HEK293 (cell line): ENCODE measurements around the gene CLDN14.

Experiments used
- ZNF701 ChIP-seq: fragments of 450-650 bp; formaldehyde crosslinking; IDR thresholded peaks from 2 replicates; pipeline ENCODE4 v1.5.1; 2016; ENCODE audit warnings: missing biosample characterization, missing genetic modification characterization
- TF ChIP-seq, protein P1 (sequence below): fragments of 450-650 bp; formaldehyde crosslinking; IDR thresholded peaks from 2 replicates; pipeline ENCODE4 v1.5.1; 2016; ENCODE audit warnings: missing biosample characterization, missing genetic modification characterization

DNA sequence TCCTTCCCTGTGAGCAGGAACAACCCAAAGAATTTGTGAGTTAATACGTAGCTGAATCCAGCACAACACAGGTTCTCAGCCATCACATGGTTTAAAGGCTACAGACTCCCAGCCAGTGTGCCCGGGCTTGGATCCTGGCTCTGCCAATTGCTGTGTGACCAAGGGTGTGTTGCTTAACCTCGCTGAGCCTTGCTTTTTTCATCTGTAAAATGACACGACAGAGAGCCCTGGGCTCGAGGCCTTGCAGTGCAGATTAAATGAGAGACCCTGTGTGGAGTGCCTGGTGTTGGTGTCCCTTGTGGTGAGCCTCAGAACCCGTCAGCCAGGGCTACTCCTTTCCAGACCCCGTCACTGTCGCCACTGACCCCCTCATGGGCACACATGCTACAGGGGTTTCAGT is 55.3 kb downstream of the CLDN14 start:
- TF ChIP-seq, protein P1, sequence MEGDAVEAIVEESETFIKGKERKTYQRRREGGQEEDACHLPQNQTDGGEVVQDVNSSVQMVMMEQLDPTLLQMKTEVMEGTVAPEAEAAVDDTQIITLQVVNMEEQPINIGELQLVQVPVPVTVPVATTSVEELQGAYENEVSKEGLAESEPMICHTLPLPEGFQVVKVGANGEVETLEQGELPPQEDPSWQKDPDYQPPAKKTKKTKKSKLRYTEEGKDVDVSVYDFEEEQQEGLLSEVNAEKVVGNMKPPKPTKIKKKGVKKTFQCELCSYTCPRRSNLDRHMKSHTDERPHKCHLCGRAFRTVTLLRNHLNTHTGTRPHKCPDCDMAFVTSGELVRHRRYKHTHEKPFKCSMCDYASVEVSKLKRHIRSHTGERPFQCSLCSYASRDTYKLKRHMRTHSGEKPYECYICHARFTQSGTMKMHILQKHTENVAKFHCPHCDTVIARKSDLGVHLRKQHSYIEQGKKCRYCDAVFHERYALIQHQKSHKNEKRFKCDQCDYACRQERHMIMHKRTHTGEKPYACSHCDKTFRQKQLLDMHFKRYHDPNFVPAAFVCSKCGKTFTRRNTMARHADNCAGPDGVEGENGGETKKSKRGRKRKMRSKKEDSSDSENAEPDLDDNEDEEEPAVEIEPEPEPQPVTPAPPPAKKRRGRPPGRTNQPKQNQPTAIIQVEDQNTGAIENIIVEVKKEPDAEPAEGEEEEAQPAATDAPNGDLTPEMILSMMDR, result no peak
- TF ChIP-seq ZNF701 (tag by site-specific recombination), result no peak
